Endothelial cell of umbilical vein (primary cell): ENCODE data around the gene ARHGEF1.

Experiments used
- CTCF ChIP-seq, 2 donors: IDR thresholded peaks; 1 replicate in 1 of 2; 2 replicates in 1 of 2; pipeline ENCODE4 v1.5.1; 2011; ENCODE audit warnings: low read length in 2 of 2, mild to moderate bottlenecking in 2 of 2, moderate library complexity in 2 of 2, control low read depth in 1 of 2, inconsistent platforms in 1 of 2, low read depth in 1 of 2; ENCODE audit not compliant: insufficient read depth in 1 of 2; ENCODE audit errors: extremely low read depth in 1 of 2
- EZH2 ChIP-seq: IDR thresholded peaks from 2 replicates; pipeline ENCODE4 v1.6.1; 2012; ENCODE audit warnings: borderline replicate concordance, low read depth, mild to moderate bottlenecking, moderate library complexity, low read length, inconsistent platforms; ENCODE audit not compliant: severe bottlenecking
- MYC ChIP-seq: IDR thresholded peaks from one replicate; pipeline ENCODE4 v1.6.1; 2011; ENCODE audit warnings: mild to moderate bottlenecking, low read depth, low read length
- POLR2A ChIP-seq: IDR thresholded peaks from 2 replicates; pipeline ENCODE4 v1.6.1; 2012; ENCODE audit warnings: low read depth, mild to moderate bottlenecking, control low read depth, low read length
- POLR2AphosphoS5 ChIP-seq: IDR thresholded peaks from 2 replicates; pipeline ENCODE4 v1.6.1; 2012; ENCODE audit warnings: low read depth, mild to moderate bottlenecking, control low read depth, low read length, moderate library complexity; ENCODE audit not compliant: insufficient read depth
- TF ChIP-seq, protein P1 (sequence below): IDR thresholded peaks from 2 replicates; pipeline ENCODE4 v1.6.1; 2011; ENCODE audit not compliant: insufficient read depth, insufficient read length

- no peak for TF ChIP-seq CTCF (IDR thresholded peaks at IDR 0.05; ENCODE audit: extremely low read depth in 1 of 2, insufficient read depth in 1 of 2, low read depth in 1 of 2, low read length in 2 of 2)
- no peak for TF ChIP-seq POLR2AphosphoS5
- no peak for TF ChIP-seq POLR2A
- no peak for TF ChIP-seq EZH2
- TF ChIP-seq, protein P1, sequence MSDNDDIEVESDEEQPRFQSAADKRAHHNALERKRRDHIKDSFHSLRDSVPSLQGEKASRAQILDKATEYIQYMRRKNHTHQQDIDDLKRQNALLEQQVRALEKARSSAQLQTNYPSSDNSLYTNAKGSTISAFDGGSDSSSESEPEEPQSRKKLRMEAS: no peak
- no peak for TF ChIP-seq MYC
These were observed 21.7 kb upstream of the ARHGEF1 start for GRCh38 chr19:41861116-41861768.
